Measurements from ENCODE around the gene PATZ1.
A peak's percentile ranks its signal among the peaks of the same experiment; 100 is the strongest.
"Not testable (repeated sequence)": the region's sequence is repeated elsewhere in the genome, so short reads cannot be mapped to it uniquely, and the experiment has no call there.

The PATZ1 gene

DNA sequence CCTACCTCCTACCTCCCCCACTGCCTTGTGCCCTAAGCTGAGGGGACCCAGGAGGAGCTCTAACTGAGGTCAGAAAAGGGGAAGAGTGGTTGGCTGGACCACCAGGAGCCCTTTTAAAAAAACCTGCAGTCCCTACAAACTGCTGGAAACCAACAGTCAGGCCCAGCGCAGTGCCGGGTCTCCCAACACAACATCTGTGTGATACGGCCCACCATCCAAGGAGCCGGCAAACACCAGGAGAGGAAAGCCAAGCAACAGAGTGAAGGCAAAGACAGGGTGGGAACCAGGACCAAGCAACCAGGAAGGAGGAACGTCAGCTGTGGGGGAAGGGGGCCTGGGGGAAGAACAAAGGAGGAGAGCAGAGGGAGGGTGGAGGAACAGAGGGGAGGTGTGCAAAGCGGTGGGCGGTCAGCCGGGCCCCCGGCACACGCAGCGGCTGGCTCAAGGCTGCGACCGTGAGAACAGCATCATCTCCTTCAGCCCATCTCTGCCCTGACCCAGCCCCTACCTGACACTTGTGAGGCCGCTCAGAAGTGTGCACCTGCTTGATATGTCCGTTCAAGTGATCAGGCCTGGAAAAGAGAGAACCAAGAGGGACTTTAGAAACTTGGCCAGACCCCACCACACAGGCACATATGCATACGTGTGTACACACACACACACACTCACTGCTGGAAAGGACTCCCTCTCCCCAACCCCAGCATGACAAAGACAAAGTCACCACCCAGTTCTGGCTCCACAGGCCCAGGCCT is 3.6 kb downstream of the PATZ1 start:
- DNase-seq: no peak

DNA sequence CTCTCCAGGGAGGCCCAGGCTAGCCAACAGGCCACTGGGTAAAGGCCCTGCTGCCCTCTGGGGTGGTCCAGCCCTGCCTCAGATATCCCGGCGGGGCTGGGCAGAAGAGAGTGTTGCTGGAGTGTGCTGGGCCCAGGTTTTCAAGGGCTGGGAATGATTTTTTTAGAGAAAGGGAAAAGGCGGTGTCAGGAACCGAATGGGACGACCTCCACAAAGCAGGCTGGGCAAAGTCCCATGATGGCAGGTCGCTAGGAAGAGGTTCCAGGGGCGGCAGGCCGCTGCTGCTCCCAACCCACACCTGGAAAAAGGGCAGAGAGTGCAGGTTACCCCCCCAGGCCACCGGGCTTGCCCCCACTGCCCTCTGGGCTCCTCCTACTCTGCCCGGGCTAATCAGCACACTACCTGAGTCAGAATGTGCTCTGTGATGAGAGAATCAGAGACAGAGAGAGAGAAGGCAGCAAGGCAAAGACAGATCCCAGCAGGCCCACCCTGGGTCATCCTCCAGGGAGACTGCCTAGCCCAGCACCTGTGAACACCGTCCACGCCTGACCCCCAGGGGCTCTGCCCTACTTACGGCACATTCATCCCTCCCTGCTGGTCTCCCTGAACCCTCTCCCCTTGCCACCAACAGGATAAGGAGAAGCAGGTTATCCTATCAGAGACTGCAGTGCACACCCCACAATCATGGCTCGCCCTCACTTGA is 4.6 kb downstream of the PATZ1 start:
- no peak for DNase-seq

DNA sequence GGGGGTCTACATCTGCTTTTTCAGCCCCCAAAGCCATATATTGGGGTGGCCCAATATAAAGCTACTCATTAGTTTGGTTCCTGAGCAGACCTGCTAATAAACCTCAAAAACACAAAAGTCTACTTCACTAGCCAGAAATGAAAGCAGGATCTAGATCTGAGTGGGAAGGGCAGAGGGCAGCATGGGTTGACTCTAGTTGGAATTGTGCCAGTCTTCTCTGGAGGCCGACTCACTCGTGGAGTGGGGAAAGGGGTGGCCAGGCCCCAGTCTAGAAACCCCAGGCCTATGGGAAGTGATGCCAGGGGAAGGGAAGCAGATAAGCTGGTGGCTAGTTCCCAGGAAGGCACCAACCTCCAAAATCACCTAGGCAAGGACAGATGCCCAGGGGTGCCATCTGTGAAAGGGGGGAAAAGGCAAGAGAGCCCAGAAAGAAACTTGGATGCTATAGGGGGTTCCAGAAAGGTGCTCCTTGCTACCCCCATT is 5.3 kb downstream of the PATZ1 start:
- DNase-seq: no peak

DNA sequence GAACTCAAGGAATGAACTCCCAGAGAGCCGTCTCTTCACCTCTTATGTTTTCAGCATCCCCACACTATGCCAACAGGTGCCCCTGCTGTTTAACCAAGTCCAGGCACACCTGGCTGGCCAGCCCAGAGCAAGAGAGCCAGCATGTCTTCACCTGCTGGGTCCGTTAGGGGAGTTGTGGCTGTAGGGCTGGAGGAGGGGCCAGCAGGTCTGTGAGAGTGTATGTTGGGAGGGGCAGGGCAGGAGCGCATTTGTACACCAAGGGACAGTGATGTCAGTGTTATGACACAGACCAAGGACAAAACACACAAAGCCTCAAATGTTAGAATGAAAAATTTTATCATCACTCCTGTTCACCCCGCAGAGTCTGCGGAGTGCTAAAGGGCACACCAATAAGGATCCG is 5.8 kb downstream of the PATZ1 start:
- DNase-seq: no peak

DNA sequence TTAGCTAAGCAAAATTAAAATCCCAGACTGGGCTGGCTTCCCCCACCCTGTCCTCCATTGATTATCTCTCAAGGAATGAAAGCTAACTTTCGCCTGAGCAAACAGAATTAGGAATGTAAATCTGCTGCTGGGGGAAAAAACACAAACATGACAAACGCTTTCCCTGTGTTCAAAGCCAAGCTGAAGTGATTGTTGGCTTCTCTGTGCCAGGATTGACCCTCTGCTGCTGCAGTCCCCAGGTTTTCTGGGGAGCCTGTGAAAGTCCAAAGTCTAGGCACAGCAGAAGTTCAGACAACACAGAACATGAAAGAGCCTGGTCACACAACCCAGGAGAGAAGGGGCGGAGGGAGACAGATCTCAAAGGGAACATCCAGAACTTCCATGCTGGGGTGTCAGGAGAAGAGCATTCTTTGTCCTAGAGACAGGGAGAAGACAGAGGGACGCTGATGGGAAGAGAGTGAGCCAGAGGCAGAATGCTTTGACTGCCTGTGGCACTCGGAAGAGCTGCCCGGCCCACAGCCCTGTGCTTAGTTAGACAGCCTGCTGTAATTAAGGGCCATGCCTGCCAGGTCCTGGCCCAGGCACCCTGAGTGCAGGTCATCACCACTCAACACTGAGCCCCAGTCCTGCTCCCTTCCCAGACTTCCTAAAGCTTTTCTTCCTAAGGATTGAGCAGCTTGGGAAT is 6.9 kb downstream of the PATZ1 start:
- no peak for DNase-seq

DNA sequence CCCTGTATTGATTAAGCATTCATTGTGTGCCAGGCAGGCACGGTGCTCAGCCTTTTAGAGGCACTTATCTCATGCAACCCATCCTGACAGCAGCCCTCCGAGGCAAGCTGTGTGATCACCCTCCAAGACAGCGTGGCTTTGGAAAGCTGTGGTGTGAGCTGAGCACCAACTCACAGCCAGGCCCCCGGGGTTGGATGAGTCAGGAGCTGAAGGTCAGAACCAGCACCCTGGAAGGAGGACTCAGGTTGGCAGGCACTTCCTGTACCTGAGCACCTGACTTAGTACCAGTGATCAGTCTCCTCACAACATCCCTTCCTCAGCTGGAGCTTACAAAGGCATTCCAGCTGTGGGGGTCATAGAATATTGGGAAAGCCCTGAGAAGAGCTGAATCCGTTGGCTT is 9.0 kb downstream of the PATZ1 start:
- no peak for DNase-seq

DNA sequence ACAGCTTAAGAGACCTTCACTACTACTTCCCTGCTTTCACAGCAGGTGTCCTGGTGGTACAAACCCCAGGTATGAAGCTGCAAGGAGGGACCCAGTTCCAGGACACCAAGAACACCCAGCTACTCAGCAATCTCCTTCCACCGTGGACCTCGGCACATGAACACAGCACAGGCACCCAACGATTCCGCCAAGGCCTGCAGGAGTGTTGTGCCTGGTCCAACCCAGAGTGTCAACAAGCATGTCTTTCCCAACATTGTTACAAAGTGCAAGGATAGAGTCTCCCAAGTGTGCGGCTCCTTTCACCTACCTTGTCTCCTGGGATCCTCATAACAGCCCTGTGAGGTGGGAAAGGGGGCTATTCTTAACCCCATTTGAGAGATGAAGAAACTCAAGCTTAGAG is 11.8 kb downstream of the PATZ1 start:
- DNase-seq: no peak

DNA sequence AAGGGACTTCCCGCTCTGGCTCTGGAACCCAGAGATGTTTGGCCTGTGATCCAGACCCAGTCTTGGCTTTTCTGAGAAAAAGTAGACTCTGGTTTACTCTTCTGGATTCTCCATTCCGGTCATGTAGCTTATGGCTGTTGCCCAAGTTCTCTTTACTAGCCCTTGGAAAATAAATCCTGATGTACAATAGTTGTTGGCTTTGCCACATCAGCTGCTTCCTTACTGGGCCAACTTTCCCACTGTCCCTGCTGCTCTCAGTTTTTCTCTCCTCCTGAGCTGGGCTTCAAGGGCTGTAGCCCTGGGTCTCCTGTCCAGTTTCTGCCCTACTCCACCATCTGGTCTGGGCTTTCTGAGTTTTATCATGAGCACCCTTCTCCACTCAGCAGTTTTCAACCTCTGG is 12.5 kb downstream of the PATZ1 start:
- no peak for DNase-seq

DNA sequence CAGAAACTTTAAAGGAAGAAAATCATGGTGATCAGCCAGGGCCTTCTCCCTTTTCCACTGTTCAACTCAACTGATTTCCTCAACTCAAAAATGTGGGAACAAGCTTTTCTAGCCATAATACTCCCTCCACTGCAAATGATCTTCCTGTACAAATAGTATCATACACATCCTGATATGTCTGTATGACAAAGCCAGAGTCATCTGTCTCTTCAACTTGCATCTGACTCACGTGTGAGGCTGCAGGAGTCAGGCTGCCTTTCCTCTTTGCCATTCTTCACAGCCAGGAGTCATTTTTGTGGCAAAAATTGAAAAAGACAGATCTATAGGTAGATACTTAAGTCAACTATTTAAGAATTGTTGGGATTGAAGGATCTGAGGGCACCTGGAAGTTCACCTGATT is 13.3 kb downstream of the PATZ1 start:
- DNase-seq: no peak

DNA sequence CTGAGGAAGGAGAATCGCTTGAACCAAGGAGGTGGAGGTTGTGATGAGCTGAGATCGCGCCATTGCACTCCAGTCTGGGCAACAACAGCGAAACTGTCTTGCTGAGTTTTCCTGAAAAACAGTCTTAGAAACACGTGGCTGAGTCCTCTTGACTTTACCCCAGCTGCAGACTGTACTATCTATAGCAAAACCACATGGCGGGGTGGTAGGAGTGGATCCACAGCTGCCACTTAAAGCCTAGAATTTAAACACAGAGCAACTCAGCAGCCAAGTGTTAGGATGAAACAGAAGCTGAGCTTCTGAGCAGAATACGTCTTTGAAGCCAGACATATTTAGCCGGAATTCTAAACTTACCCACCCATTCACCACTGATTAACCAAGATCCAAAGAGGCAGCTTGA is 14.1 kb downstream of the PATZ1 start:
- DNase-seq: no peak

DNA sequence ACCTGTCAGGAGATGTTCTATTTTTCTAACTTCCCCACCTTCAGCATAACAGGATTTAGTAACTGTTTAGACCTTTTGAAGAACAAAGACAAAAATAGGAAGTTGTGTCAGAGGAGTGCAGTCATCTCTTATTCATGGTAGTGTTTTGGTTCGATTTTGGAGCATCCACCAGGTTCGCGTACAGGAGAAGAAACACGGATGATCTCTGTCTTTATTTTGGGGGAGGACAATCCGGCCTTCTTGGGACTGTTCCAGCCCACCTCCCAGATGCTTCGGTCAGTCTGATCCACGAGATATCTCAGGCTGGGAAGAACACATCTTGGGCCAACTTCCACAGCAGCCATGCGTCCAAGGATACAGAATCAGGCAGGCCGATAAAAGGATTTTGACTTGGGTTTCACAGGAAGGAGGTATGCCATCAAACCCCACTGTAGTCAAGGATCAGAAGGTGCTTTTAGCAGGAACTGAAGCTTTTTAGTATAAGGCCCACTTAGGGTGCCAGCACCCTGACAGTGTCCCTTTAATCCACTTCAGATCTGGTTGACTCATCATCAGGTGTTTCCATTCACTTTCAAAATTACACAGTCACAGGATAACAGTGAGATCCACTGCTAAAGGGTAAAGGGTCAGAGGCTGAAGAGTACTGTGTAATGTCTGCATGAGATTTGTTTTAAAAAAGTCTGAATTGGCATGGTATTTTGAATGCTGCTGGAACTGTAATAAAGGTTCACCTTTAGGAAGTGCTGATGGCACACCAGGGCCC is 16.5 kb downstream of the PATZ1 start:
- no peak for DNase-seq

DNA sequence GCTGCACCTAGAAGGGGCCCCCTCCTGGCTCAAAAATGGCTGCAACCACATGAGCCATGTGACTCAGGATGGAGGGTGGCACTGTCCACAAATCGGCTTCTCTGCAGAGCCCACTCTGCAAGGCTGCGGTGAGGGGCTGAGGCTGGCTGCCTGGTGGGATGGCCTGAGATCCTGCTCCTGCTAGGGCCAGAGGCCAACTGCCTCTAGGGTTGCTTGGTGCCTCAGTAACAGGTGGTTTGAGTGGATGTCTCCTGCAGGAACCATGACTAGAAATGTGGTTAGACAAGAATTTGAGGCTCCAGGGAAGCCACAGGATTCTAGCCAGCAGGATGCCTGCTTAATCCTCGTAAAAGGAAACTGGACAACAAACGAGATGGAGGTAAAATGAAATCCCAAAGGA is 17.1 kb downstream of the PATZ1 start:
- DNase-seq: no peak

DNA sequence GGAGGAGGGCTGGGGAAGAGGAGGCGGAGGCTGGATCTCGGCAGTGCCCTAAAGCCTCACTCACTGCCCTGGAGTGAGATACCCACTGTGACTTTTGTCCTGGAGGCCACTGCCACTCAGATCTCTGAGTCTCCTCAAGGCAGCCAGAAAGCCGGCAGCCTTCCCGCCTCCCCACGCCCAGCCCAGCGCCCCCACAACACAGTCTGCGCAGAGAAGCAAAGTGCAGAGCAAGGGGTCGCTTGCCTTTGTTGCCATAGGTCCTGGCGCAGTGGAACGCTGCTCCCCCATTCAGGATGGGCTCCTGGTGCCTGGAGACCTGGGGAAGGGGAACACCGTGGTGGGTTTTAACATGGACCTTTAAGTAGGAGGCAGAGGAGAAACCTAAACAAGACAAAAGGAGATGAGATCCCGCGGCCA is 17.6 kb downstream of the PATZ1 start:
- no peak for DNase-seq

DNA sequence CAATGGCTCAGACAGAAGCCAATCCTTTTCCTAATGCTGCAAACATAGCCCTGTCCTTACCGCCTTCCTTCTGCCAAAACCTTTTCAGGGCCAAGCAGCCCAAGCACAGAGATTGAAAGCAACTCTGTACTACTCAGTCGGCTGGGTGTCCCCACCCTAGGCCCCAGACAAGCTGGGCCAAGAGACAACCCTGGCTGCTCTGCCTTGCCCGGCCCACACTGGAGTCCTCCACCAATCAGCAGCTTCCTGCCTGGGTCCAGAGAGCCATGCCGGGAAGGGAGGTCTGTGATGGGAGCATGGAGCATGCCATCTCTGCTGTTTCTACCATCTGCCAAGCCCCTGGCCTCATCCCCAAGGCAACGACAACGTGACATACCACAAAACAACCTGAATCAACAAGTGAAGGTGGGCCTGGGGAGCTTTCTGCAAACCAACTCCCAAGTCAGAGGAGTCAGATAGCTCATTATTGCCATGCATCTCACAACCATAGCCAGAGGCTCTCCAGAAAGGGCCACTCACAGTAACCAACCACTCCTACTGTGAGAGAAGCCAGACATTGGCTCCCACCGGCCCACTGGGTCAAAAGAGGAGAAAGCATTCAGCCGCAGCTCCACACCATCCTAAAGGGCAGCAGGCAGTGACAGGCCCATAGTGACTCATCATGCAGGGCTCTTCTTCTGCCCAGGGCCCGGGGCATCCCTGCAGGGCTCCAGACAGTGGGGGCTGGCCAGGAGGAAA is 18.2 kb downstream of the PATZ1 start:
- no peak for DNase-seq

DNA sequence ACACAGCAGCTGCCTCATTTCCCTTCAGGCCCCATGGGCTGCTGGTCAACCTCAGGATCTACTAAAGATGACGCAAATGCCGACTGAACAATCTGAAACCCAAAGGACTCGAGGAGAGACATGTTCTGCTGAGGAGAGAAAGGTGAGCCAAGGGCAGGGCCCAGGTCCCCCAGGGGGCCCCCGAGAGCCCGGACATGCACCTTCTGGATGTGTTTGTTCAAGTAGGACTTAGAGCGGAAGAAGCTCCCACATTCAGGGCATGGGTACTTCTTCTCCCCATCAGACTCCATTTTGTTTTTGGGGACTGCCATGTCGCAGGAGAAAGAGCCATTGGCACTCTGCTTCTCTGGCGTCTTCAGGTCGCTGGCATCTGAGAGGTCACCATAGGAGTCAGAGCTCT is 19.3 kb downstream of the PATZ1 start:
- no peak for DNase-seq

DNA sequence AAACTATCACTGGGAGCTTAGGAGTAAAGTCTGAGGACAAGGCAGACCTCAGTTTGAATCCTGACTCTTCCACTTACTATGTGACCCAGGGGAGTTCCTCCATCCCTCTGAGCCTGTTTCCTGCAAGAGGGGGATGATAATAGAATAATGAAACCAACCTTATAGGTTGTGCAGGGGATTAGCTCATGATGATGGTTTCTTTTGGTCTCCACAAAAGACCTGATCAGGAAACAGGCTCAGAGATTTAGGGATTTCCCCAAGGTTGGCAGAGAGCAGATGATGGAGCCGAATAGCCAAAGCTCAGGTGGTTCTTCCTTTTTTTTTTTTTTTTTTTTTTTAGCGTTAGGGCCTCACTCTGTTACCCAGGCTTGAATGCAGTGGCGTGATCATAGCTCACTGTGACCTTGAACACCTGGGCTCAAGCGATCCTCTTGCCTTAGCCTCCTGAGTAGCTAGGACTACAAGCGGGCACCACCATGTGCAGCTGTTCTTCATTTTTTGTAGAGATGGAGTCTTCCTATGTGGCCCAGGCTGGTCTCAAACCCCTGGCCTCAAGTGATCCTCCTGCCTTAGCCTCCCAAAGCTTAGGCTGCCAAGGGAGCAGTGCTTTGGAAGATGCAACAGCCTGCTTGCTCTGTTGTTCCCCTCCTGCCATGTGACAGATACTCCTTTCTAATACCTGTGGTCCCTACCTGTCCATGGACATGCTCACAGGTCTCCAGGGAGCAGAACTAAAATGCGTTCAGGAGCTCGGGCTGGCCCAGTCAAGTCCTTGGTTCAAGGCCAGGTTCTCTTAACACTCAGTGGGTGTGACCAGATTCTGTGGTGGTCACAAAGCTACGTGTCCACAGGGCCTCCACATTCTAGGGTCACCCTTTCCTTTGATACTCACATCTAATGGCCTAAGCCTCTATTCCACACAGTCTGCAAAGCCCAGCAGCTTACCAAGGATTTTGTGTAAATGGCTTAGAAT is 22.3 kb downstream of the PATZ1 start:
- no peak for DNase-seq

DNA sequence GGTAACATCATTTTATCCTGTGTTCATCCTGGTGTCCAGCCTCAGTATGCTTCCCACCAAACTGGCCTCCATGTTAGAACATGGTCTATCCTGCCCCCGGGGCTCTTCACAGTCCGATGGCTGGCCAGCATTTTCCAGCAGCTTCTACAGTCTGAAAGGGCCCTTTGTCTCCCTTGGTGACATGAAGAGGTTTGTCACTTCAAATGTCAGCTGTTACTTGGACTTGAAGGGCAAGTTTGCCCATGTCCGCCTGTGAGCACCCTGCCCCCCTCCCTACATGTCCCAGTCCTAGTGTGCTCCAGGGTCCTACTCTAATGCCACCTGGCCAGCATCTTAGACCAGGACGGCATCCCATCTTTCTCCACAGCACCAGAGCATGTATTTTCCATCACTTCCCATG is 24.7 kb downstream of the PATZ1 start:
- no peak for DNase-seq

DNA sequence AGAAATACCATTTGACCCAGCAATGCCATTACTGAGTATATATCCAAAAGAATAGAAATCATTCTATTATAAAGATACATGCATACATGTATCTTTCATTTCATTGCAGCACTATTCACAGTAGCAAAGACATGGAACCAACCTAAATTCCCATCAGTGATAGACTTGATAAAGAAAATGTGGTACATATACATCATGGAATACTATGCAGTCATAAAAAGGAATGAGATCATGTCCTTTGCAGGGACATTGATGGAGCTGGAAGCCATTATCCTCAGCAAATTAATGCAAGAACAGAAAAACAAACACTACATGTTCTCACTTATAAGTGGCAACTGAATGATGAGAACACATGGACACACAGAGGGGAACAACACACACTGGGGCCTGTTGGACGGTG is 31.9 kb downstream of the PATZ1 start:
- DNase-seq: not testable (repeated sequence)

DNA sequence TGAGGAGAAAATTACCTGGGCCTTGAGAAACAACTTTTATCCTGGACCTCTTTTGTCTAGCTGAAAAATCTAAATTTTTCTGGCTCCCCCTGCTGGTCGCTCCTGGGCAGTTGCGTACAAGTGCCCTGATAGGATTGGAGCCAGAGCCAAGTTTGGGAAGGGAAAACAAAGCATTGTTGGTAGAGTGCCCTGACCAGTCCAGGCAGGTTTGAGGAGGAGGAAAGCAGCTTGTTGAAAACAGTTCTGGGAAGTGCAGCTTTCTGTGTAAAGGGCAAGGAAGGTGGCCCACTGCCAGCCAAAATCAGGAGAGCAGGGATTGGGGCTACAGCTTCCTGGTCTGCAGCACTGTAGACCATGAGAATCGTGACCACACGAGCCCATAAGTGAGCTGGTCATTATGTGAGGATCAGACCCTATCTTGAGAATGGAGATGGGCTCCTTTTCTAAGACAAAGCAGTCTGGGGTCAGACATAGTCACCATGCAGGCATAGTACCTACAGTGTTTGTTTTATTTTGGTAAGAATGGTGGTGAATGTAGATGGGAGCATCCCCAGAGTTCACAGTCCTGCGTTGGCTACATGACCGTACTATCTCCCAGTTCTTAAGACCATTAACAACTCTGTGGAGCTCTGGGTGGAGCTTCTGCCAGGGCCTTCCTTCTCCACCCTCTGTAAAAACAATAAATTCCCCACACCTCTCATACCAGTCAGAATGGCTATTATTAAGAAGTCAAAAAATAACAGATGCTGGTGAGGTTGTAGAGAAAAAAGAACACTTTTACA is 32.6 kb downstream of the PATZ1 start:
- DNase-seq: peak in 1 of 2 experiments; percentile 43

DNA sequence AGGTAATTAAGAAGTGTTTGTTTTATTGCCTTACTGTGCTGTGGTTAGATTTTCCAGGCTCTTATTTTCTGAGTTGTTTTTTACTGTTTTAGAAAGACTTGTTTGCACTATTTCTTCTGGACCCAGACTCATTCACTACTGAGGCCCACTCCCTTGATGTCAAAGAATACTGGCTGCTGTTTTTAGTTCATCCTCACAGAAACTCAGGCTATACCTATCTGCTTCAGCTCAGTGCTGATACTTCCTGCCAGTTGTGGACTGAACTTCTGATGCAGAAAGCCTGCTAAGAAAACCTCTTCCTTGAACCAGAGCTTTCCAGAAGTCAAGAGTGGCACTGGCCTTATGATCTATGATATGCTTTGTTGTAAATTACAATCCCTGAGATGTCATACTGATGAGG is 38.0 kb downstream of the PATZ1 start:
- no peak for DNase-seq
